WTC11 (cell line): ENCODE data around the gene STARD13.

Experiments used
- CTCF ChIP-seq: fragments of 200-600 bp; IDR thresholded peaks from 2 replicates; pipeline ENCODE4 v1.8.0; 2022; ENCODE audit warnings: antibody characterized with exemption
- ESRRA ChIP-seq: sonication (generic); formaldehyde crosslinking; IDR thresholded peaks from 2 replicates; pipeline ENCODE4 v1.8.1; 2022; ENCODE audit warnings: mild to moderate bottlenecking, missing genetic modification reagents, borderline replicate concordance
- FOXJ3 ChIP-seq: sonication (generic); formaldehyde crosslinking; IDR thresholded peaks from 2 replicates; pipeline ENCODE4 v1.9.0; 2021; ENCODE audit warnings: missing genetic modification reagents, mild to moderate bottlenecking, borderline replicate concordance
- IRF2 ChIP-seq: sonication (generic); formaldehyde crosslinking; IDR thresholded peaks from 2 replicates; pipeline ENCODE4 v1.8.0; 2022; ENCODE audit warnings: low read depth, missing genetic modification reagents, borderline replicate concordance
- JUN ChIP-seq: sonication (generic); formaldehyde crosslinking; IDR thresholded peaks from 2 replicates; pipeline ENCODE4 v1.8.0; 2023; ENCODE audit warnings: mild to moderate bottlenecking, missing genetic modification reagents
- MLX ChIP-seq: sonication (generic); formaldehyde crosslinking; IDR thresholded peaks from 2 replicates; pipeline ENCODE4 v1.8.1; 2023; ENCODE audit warnings: mild to moderate bottlenecking, missing genetic modification reagents, moderate library complexity
- MYBL2 ChIP-seq: sonication (generic); formaldehyde crosslinking; IDR thresholded peaks from 2 replicates; pipeline ENCODE4 v1.8.1; 2023; ENCODE audit warnings: mild to moderate bottlenecking, moderate library complexity, missing genetic modification reagents
- OVOL2 ChIP-seq: fragments of 250-450 bp; sonication (Bioruptor Pico); IDR thresholded peaks from 2 replicates; pipeline ENCODE4 v1.9.0; 2021; ENCODE audit warnings: mild to moderate bottlenecking, borderline replicate concordance
- USF2 ChIP-seq: sonication (generic); formaldehyde crosslinking; IDR thresholded peaks from 2 replicates; pipeline ENCODE4 v1.8.1; 2023; ENCODE audit warnings: mild to moderate bottlenecking, missing genetic modification reagents, moderate library complexity
- TF ChIP-seq, protein P1 (sequence below): fragments of 250-450 bp; sonication (Bioruptor Pico); IDR thresholded peaks from 2 replicates; pipeline ENCODE4 v2.1.2; 2022; ENCODE audit warnings: mild to moderate bottlenecking, moderate library complexity
- TF ChIP-seq, protein P2 (sequence below): sonication (generic); formaldehyde crosslinking; conservative IDR thresholded peaks from 2 replicates; pipeline ENCODE4 v1.8.1; 2022; ENCODE audit warnings: mild to moderate bottlenecking, missing genetic modification reagents
- TF ChIP-seq, protein P3 (sequence below): sonication (generic); formaldehyde crosslinking; IDR thresholded peaks from 2 replicates; pipeline ENCODE4 v1.8.0; 2022; ENCODE audit warnings: mild to moderate bottlenecking, missing genetic modification reagents

DNA sequence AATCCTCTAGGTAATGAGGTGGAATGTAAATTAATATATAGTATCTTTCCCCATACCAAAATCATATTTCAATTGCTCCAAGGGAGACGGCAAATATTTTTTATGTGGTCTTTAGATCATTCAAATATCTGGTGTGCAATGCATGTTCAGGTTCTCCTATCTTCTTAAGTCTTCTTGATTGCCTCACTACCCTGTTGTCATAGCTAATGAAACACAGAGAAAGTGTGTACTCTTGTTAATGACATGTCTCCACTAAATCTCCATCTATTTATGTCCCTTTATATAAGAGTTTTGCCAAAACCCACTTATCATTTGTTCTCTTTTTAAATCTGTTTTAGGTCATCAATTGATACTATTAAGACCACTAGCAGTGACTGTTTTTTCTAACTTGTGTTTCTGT is 6.6 kb downstream of the STARD13 start:
- TF ChIP-seq ESRRA (CRISPR knock-in tag) (no peak), IRF2 (no peak), USF2 (no peak), OVOL2 (no peak), CTCF (no peak), FOXJ3 (CRISPR knock-in tag) (no peak), MLX (CRISPR knock-in tag) (no peak), JUN (no peak), MYBL2 (CRISPR knock-in tag) (no peak)
- TF ChIP-seq, protein P1, sequence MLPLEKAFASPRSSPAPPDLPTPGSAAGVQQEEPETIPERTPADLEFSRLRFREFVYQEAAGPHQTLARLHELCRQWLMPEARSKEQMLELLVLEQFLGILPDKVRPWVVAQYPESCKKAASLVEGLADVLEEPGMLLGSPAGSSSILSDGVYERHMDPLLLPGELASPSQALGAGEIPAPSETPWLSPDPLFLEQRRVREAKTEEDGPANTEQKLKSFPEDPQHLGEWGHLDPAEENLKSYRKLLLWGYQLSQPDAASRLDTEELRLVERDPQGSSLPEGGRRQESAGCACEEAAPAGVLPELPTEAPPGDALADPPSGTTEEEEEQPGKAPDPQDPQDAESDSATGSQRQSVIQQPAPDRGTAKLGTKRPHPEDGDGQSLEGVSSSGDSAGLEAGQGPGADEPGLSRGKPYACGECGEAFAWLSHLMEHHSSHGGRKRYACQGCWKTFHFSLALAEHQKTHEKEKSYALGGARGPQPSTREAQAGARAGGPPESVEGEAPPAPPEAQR (CRISPR knock-in tag): no peak
- TF ChIP-seq, protein P2, sequence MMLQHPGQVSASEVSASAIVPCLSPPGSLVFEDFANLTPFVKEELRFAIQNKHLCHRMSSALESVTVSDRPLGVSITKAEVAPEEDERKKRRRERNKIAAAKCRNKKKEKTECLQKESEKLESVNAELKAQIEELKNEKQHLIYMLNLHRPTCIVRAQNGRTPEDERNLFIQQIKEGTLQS (CRISPR knock-in tag): no peak
- TF ChIP-seq, protein P3, sequence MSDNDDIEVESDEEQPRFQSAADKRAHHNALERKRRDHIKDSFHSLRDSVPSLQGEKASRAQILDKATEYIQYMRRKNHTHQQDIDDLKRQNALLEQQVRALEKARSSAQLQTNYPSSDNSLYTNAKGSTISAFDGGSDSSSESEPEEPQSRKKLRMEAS (CRISPR knock-in tag): no peak
